HUES64 (cell line): ENCODE data around the gene TENM4.

ENCODE experiments used
- H3K27ac ChIP-seq: 2 replicates; pipeline ENCODE4 v1.7.0; 2013; ENCODE audit warnings: low read depth, low read length, inconsistent platforms
- H3K27me3 ChIP-seq: 2 replicates; pipeline ENCODE4 v1.6.1; 2013; ENCODE audit warnings: mild to moderate bottlenecking, low read length; ENCODE audit not compliant: insufficient read depth
- H3K36me3 ChIP-seq: 2 replicates; pipeline ENCODE4 v1.6.1; 2013; ENCODE audit warnings: mild to moderate bottlenecking, low read length; ENCODE audit not compliant: insufficient read depth
- H3K4me1 ChIP-seq: 2 replicates; pipeline ENCODE4 v1.6.1; 2013; ENCODE audit warnings: mild to moderate bottlenecking, low read length, moderate library complexity; ENCODE audit not compliant: insufficient read depth
- H3K4me3 ChIP-seq: 2 replicates; pipeline ENCODE4 v1.5.1; 2013; ENCODE audit warnings: mild to moderate bottlenecking, low read length, moderate library complexity
- H3K9ac ChIP-seq: 2 replicates; pipeline ENCODE4 v1.6.1; 2013; ENCODE audit warnings: mild to moderate bottlenecking, low read depth, low read length
- H3K9me3 ChIP-seq: 2 replicates; pipeline ENCODE4 v1.6.1; 2013; ENCODE audit warnings: low read depth, low read length; ENCODE audit not compliant: insufficient read depth
- WGBS: fragments of 150-250, 120-280 bp; methylation state at CpG from one replicate; pipeline ENCODE4 v1.1.7; 2013; ENCODE audit warnings: missing lambda C conversion rate; 5-methylcytosine and 5-hydroxymethylcytosine counted together

The TENM4 gene

GRCh38 chr11:78967811-78968210, 473.0 kb downstream of the TENM4 start:
- 92% methylated on average over 3 of the region's 3 CpGs for WGBS
- H3K27me3 ChIP-seq, result peaks cover 4% of the 10 kb centered on the region; the same call in 1 of the 2 replicates
- no peak overlapping the region for H3K27ac ChIP-seq
- H3K4me3 ChIP-seq, result no peak overlapping the region
- H3K36me3 ChIP-seq, result no peaks in the 10 kb centered on the region
- H3K9me3 ChIP-seq, result no peaks in the 10 kb centered on the region
- no peak overlapping the region for H3K9ac ChIP-seq
- H3K4me1 ChIP-seq, result no peaks in the 10 kb centered on the region

GRCh38 chr11:78965432-78965831, 475.4 kb downstream of the TENM4 start:
- Histone ChIP-seq H3K9me3 (no peaks in the 10 kb centered on the region), H3K4me3 (no peak overlapping the region), H3K36me3 (no peaks in the 10 kb centered on the region), H3K4me1 (0 out of 2 replicates have a peak, but pooled peaks cover 2% of the 10 kb centered on the region), H3K27me3 (peaks cover 4% of the 10 kb centered on the region; the same call in 1 of the 2 replicates), H3K27ac (no peak overlapping the region), H3K9ac (no peak overlapping the region)
- 79% methylated on average over 8 of the region's 8 CpGs for WGBS

- Histone ChIP-seq H3K9ac (no peak overlapping the region), H3K4me3 (peak overlapping the region; percentile 63)
Measured at GRCh38 chr11:78961937-78962701, 478.7 kb downstream of the TENM4 start.

DNA sequence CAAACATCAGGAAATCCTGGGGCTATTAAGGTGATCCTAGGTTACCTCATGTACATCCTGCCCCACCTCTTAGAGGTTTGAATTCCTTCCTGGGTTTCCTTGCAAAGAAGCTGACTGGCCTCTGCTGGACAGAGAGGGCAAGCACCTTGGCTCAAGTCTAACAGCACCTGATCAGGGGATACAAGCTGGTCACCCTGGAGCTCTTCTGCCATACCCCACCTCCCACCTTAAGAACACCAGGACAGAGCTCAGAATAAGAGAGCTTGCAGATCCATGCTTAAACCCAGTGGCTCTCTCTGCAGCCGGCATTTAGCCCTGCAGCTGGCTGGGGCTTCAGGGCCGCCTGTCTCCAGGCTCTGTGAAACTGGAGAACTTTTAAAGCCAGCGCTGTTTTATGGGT, 479.6 kb downstream of the TENM4 start:
- Histone ChIP-seq H3K36me3 (no peaks in the 10 kb centered on the region), H3K4me3 (peak overlapping the region; percentile 63), H3K4me1 (peaks cover 16% of the 10 kb centered on the region; the same call in 1 of the 2 replicates), H3K27ac (no peak overlapping the region), H3K27me3 (peaks cover 4% of the 10 kb centered on the region; the same call in 1 of the 2 replicates), H3K9ac (no peak overlapping the region), H3K9me3 (no peaks in the 10 kb centered on the region)
- 48% methylated on average over 3 of the region's 3 CpGs for WGBS

More at GRCh38 chr11:78961937-78962701, 478.7 kb downstream of the TENM4 start:
- peaks cover 4% of the 10 kb centered on the region; the same call in 1 of the 2 replicates for H3K27me3 ChIP-seq
- H3K4me1 ChIP-seq, result peaks cover 16% of the 10 kb centered on the region; the same call in 1 of the 2 replicates
- no peaks in the 10 kb centered on the region for H3K36me3 ChIP-seq
- no peaks in the 10 kb centered on the region for H3K9me3 ChIP-seq
- H3K27ac ChIP-seq, result no peak overlapping the region
- WGBS, result 7% methylated on average over 35 of the region's 36 CpGs

DNA sequence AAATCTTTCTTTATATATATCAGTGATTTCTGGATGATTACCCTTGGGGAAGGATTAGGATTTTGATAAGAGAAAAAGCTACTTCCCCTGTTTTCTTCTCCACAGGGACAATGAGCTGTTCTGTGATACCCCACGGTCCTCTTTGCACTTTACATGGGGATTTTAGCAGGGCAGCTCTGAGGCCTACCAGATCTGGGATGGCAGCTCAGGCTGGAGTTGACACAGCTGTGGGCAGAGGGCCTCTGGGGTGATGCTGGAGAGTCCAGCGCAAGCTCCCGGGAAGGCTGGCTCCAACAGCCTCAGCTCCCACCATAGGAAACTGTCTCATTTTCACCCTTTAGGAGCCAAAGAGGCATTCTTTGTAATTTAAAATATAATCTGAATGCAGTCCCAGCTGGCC, 482.4 kb downstream of the TENM4 start:
- 87% methylated on average over 3 of the region's 3 CpGs for WGBS
- Histone ChIP-seq H3K27me3 (peaks cover 4% of the 10 kb centered on the region; the same call in 1 of the 2 replicates), H3K4me1 (peaks cover 22% of the 10 kb centered on the region; the same call in 1 of the 2 replicates)

DNA sequence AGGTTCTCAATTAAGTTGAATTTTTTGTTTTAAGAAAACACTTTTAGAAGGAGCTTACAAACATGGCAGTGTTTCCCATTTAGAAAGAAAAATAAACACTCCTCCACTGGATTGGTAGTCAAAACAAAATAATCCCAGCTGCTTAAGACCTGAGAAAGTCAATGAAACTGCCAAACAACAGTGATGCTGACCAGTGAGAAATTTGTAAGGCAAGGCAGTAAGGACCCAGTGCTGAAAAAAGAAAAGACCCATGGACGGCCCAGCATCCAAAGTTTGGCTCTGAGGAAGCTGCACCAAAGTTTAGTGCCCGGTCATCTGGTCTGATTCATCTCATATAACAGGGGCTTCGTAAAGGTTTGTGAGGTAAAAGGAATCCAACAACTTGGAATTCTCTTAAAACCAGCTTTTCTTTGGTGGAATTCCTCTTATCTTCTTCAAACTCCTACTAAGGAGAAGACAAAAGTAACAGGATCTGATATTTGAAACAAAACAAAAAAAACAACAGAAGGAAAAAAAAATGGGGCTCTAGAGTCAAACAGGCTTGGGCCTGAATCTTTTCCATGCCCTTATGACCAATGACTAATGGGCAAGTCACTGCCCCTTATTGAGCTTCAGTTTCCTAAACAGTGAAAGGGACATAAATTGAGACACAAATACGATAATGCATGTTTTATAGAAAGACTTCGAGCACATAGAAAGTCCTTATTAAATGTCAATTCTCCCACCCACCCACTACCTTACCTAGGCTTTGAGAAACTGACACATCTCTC, 483.2 kb downstream of the TENM4 start:
- WGBS, result 89% methylated on average over 5 of the region's 5 CpGs

More for the DNA sequence above, 482.4 kb downstream of the TENM4 start:
- Histone ChIP-seq H3K36me3 (no peaks in the 10 kb centered on the region), H3K9ac (no peak overlapping the region), H3K27ac (no peak overlapping the region), H3K4me3 (no peak overlapping the region), H3K9me3 (no peaks in the 10 kb centered on the region)

GRCh38 chr11:78954696-78955095, 486.1 kb downstream of the TENM4 start:
- H3K9me3 ChIP-seq, result no peaks in the 10 kb centered on the region
- H3K27me3 ChIP-seq, result no peaks in the 10 kb centered on the region
- no peak overlapping the region for H3K27ac ChIP-seq
- H3K9ac ChIP-seq, result no peak overlapping the region
- WGBS, result 94% methylated on average over 3 of the region's 3 CpGs
- H3K4me3 ChIP-seq, result no peak overlapping the region
- H3K36me3 ChIP-seq, result no peaks in the 10 kb centered on the region
- H3K4me1 ChIP-seq, result peaks cover 28% of the 10 kb centered on the region; the same call in 1 of the 2 replicates

More for the DNA sequence above, 483.2 kb downstream of the TENM4 start:
- Histone ChIP-seq H3K36me3 (no peaks in the 10 kb centered on the region), H3K4me1 (peaks cover 28% of the 10 kb centered on the region; the same call in 1 of the 2 replicates), H3K27me3 (no peaks in the 10 kb centered on the region), H3K9me3 (no peaks in the 10 kb centered on the region), H3K9ac (no peak overlapping the region), H3K27ac (no peak overlapping the region), H3K4me3 (no peak overlapping the region)

GRCh38 chr11:78954261-78954660, 486.6 kb downstream of the TENM4 start:
- Histone ChIP-seq H3K36me3 (no peaks in the 10 kb centered on the region), H3K4me1 (peaks cover 28% of the 10 kb centered on the region; the same call in 1 of the 2 replicates), H3K9ac (no peak overlapping the region), H3K27ac (no peak overlapping the region), H3K4me3 (no peak overlapping the region), H3K27me3 (no peaks in the 10 kb centered on the region), H3K9me3 (no peaks in the 10 kb centered on the region)
- WGBS, result 92% methylated on average over 2 of the region's 2 CpGs

GRCh38 chr11:78952890-78953289, 487.9 kb downstream of the TENM4 start:
- 84% methylated on average over 4 of the region's 4 CpGs for WGBS
- Histone ChIP-seq H3K4me3 (no peak overlapping the region), H3K27ac (no peak overlapping the region), H3K27me3 (no peaks in the 10 kb centered on the region), H3K9me3 (no peaks in the 10 kb centered on the region), H3K4me1 (peaks cover 20% of the 10 kb centered on the region; the same call in 1 of the 2 replicates), H3K9ac (no peak overlapping the region), H3K36me3 (no peaks in the 10 kb centered on the region)

DNA sequence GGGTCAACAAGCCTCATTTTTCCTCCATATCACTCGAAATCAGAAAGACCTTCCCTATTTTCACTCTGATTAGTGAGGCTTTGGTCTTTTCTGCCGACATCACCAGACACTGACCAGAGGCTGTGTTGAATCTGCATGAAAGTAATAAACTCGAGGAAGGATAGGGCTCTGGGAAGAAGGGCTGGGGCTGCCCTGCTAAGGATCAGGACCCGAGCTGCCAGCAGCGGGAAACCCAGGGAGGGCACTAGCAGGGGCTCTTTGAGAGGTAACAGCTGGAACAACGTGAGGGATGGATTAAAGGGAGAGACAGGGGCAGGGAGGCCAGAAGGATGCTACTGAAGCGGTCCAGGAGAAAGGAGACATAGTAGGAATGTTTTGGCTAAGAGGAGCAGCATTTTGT, 488.7 kb downstream of the TENM4 start:
- Histone ChIP-seq H3K9ac (no peak overlapping the region), H3K4me3 (no peak overlapping the region), H3K36me3 (no peaks in the 10 kb centered on the region), H3K9me3 (no peaks in the 10 kb centered on the region), H3K27ac (no peak overlapping the region), H3K27me3 (no peaks in the 10 kb centered on the region), H3K4me1 (peaks cover 19% of the 10 kb centered on the region; the same call in 1 of the 2 replicates)
- 82% methylated on average over 7 of the region's 7 CpGs for WGBS
